GM19099 (cell line): Measurements from ENCODE around the gene MYO3B.

Experiments
- POLR2A ChIP-seq: IDR thresholded peaks from 3 replicates; pipeline ENCODE4 v1.6.1; 2011; ENCODE audit warnings: low read depth; ENCODE audit not compliant: insufficient read length; ENCODE audit errors: extremely low read depth

Gene MYO3B

GRCh38 chr2:170213651-170214050 lies 35.7 kb downstream of the MYO3B start:
- no peak for TF ChIP-seq POLR2A

GRCh38 chr2:170214309-170214948 lies 36.5 kb downstream of the MYO3B start:
- TF ChIP-seq POLR2A: no peak

GRCh38 chr2:170215021-170215420 lies 37.1 kb downstream of the MYO3B start:
- no peak for TF ChIP-seq POLR2A

- TF ChIP-seq POLR2A: no peak
Observed at GRCh38 chr2:170216428-170216827, 38.5 kb downstream of the MYO3B start.

DNA sequence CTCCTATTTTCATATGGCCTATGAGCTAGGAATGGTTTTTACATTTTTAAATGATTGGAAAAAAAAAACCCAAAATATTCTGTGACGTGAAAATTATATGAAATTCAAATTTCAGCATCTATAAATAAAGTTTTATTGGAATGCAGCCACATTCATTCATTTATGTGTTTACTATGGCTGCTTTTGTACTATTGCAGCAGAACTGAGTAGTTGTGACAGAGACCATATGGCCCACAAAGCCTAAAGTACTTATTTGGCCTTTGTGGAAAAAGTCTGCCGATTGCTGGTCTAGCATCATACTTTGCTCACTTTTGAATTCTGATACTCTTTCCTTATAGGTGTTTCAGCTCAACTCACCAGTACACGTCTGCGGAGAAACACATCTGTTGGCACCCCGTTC lies 39.0 kb downstream of the MYO3B start:
- TF ChIP-seq POLR2A: no peak

DNA sequence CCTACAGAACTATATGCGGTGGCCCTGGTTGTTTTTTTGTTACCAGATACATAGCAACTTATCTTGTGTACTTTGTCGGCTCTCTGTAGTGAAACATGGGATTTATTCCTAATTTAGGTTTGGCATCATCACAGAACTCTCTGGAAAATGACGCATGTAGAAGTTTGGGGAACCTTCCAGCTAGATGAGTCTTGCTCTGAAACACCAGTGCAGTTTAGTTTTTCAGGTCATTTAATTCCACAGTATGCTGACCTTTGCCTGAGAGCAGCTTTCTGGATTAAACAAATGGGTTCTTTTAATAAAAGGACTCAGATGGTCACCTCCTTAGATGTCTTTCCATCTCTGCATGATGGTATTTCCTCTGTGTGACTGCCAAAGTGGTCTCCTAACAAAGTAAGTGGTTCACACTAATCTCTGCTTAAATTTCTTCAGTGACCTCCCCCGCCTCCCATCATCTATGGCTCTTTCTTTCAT lies 39.9 kb downstream of the MYO3B start:
- TF ChIP-seq POLR2A: no peak

DNA sequence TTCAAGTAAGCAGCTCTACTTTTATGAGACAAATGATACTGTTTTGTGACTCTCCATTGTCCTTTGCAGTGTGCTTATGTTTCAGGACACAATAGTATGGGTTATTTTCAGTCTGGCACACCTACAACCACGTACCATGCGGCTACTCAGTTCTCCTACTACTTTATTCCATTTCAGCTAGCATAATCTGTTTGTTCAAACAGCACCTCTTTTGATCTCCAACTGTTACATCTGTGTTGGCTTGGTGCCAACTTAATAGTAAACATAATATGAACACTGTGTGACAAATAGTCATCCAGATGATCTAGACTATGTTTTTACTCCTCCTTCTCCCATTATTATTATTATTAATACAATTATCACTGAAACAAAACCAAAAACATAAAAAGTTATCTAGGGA lies 40.5 kb downstream of the MYO3B start:
- no peak for TF ChIP-seq POLR2A

- TF ChIP-seq POLR2A: no peak
Observed at GRCh38 chr2:170218931-170219330, 41.0 kb downstream of the MYO3B start.

DNA sequence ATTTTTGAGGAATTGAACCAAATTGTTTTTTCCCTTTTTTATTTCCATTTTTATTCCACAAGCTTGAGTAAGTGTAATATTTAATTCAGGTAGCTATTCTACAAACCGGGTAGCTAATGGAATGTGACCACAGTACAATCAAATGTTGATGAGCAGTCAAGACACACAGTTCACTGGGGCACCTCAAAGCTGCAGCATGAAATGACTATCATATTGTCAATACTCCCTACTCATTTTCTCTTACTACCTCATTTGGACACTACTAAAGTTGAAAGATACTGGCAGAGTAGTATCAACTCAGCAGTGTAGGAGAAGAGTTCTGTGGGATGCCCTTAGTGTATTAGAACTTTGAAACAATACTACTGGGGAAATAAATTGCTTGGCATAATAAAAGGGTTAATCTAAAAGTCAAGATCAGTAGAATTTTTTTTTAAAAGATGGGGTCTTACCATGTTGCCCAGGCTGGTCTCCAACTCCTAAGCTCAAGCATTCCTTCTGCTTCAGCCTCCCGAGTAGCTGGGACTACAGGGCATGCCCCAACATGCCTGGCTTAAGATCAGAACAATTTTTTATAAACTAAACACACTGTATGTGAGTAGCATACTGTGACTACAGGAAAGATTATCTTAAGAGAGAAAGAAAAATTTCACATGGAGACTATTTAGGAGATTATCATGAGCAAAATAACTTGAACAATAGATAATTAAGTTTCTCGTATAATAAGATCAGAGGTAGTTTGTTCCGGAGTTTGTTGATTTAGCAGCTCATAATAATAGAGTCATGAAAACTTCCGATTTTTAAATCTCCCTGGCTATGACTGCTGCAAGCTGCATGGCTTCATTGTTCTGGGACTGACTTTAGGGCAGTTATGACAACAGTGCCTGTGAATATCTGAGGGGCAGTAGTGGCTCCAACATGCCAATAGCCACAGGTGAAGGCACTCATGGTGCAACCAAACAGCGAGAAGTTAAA lies 43.7 kb downstream of the MYO3B start:
- no peak for TF ChIP-seq POLR2A

DNA sequence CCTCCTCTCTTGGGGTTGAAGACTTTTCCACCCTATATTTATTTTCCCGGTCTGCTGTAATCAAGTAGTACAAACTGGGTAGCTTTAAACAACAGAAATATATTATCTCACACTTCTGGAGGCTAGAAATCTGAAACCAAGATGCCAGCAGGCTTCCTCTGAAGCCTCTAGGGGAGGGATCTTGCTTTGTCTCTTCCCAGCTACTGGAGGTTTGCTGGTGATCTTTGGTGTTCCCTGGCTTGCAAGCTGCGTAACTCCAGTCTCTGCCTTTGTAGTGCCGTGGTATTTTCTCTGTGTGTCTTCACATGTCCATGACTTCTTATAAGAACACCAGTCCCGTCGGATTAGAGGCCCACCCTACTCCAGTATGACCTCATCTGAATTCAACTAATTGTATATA lies 44.4 kb downstream of the MYO3B start:
- no peak for TF ChIP-seq POLR2A

- no peak for TF ChIP-seq POLR2A
Observed at GRCh38 chr2:170222842-170223241, 44.9 kb downstream of the MYO3B start.

GRCh38 chr2:170224692-170225294 lies 46.8 kb downstream of the MYO3B start:
- no peak for TF ChIP-seq POLR2A

GRCh38 chr2:170226216-170226615 lies 48.3 kb downstream of the MYO3B start:
- no peak for TF ChIP-seq POLR2A

DNA sequence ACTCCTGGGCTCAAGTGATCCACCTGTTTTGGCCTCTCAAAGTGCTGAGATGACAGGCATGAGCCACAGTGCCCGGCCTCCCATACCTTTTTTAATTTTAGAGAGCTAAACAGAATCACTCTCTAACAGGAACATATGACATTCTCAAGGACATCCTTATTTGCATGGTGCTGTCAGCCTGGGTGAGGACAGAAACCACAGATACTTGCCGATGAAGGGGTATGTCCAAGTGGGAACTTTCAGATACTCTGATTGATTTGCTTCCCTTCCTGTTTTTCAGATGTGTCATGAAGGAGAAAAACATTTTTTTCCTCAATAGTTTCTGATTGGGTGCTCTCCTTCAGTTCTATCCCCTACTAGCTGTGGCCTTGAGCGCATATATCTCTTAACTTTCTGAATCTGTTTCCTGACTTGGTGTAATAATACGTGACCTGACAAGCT lies 49.6 kb downstream of the MYO3B start:
- no peak for TF ChIP-seq POLR2A

- TF ChIP-seq POLR2A: no peak
Observed at GRCh38 chr2:170227951-170228350, 50.0 kb downstream of the MYO3B start.
